GM12878 (cell line): ENCODE data around the gene THSD4.

Experiments used
- BHLHE40 ChIP-seq, 2 experiments: fragments of 450-650 bp in 1 of 2; IDR thresholded peaks; 2 replicates each; pipeline ENCODE4 v1.6.1; 2011 to 2017; ENCODE audit warnings: low read depth in 2 of 2, borderline replicate concordance in 1 of 2, improper control_type of control experiment in 1 of 2, low read length in 1 of 2, mild to moderate bottlenecking in 1 of 2
- CREB1 ChIP-seq: IDR thresholded peaks from 2 replicates; pipeline ENCODE4 v1.6.1; 2012; ENCODE audit warnings: low read depth, mild to moderate bottlenecking, inconsistent platforms
- TF ChIP-seq, protein P1 (sequence below), 3 experiments: IDR thresholded peaks in 2 of 3; conservative IDR thresholded peaks in 1 of 3; 2 replicates each; pipeline ENCODE4 v1.5.1; 2011; ENCODE audit warnings: low read depth in 3 of 3, low read length in 3 of 3, mild to moderate bottlenecking in 3 of 3, control low read depth in 2 of 3, moderate library complexity in 2 of 3, inconsistent platforms in 1 of 3, mixed read lengths in 1 of 3; ENCODE audit not compliant: control insufficient read depth in 2 of 3, insufficient read depth in 1 of 3; ENCODE audit errors: extremely low read depth in 1 of 3
- TF ChIP-seq, protein P2 (sequence below): IDR thresholded peaks from 2 replicates; pipeline ENCODE4 v1.6.1; 2011; ENCODE audit warnings: borderline replicate concordance, low read depth, mild to moderate bottlenecking, moderate library complexity, low read length; ENCODE audit not compliant: insufficient read depth, poor library complexity, severe bottlenecking

DNA sequence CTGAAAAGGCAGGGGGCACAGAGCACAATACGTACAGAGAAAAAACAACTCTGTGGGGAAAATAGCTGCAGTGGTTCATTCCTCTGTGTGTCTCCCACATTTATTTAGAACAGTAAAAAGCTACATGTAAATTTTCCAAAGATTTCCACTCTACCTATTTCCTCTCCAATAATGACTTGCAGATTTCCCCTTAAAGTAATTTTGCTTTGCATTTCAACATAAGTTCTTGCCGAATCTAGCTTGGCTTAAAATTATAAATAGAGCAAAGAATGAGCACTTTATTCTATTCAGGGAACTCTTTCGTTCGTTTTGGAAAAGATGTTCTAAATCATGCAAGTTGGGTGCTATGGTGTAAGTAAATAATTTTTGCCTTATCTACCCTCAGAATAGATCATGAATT, 636.9 kb downstream of the THSD4 start:
- TF ChIP-seq, protein P1, sequence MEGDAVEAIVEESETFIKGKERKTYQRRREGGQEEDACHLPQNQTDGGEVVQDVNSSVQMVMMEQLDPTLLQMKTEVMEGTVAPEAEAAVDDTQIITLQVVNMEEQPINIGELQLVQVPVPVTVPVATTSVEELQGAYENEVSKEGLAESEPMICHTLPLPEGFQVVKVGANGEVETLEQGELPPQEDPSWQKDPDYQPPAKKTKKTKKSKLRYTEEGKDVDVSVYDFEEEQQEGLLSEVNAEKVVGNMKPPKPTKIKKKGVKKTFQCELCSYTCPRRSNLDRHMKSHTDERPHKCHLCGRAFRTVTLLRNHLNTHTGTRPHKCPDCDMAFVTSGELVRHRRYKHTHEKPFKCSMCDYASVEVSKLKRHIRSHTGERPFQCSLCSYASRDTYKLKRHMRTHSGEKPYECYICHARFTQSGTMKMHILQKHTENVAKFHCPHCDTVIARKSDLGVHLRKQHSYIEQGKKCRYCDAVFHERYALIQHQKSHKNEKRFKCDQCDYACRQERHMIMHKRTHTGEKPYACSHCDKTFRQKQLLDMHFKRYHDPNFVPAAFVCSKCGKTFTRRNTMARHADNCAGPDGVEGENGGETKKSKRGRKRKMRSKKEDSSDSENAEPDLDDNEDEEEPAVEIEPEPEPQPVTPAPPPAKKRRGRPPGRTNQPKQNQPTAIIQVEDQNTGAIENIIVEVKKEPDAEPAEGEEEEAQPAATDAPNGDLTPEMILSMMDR (IDR thresholded peaks at IDR 0.05 in 2 of 3, conservative IDR thresholded peaks at IDR 0.05 in 1 of 3; ENCODE audit: control insufficient read depth in 2 of 3, extremely low read depth in 1 of 3, insufficient read depth in 1 of 3, low read depth in 3 of 3, low read length in 3 of 3): no peak
- TF ChIP-seq BHLHE40 (IDR thresholded peaks at IDR 0.05; ENCODE audit: borderline replicate concordance in 1 of 2, low read depth in 2 of 2, low read length in 1 of 2): no peak
- no peak for TF ChIP-seq CREB1
- TF ChIP-seq, protein P2, sequence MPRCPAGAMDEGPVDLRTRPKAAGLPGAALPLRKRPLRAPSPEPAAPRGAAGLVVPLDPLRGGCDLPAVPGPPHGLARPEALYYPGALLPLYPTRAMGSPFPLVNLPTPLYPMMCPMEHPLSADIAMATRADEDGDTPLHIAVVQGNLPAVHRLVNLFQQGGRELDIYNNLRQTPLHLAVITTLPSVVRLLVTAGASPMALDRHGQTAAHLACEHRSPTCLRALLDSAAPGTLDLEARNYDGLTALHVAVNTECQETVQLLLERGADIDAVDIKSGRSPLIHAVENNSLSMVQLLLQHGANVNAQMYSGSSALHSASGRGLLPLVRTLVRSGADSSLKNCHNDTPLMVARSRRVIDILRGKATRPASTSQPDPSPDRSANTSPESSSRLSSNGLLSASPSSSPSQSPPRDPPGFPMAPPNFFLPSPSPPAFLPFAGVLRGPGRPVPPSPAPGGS: no peak
